ENCODE measurements around the gene C1QL1.

Gene C1QL1

GRCh38 chr17:44914698-44915271, 53.3 kb downstream of the C1QL1 start:
- DNase-seq (ENCODE audit: low spot score), result peak; percentile 37

- DNase-seq (ENCODE audit: low spot score), result peak; percentile 38
These were observed 54.0 kb downstream of the C1QL1 start for GRCh38 chr17:44914148-44914547.

GRCh38 chr17:44913676-44914075, 54.4 kb downstream of the C1QL1 start:
- DNase-seq (ENCODE audit: low spot score), result no peak

GRCh38 chr17:44912763-44913544, 55.1 kb downstream of the C1QL1 start:
- no peak for DNase-seq (ENCODE audit: low spot score)

GRCh38 chr17:44911133-44912001, 56.7 kb downstream of the C1QL1 start:
- DNase-seq (ENCODE audit: low spot score), result peak; percentile 78

GRCh38 chr17:44910231-44911106, 57.6 kb downstream of the C1QL1 start:
- DNase-seq (ENCODE audit: low spot score), result peak; percentile 44
